Epithelial cell of esophagus (primary cell): ENCODE measurements around the gene IFI35.
A peak's percentile ranks its signal among the peaks of the same experiment; 100 is the strongest.

Experiments
- DNase-seq: peaks from one replicate; pipeline ENCODE4 v3.0.0; 2010; ENCODE audit warnings: low read depth
- H3K4me3 ChIP-seq: 2 replicates; pipeline ENCODE4 v1.5.1; 2011; ENCODE audit warnings: mild to moderate bottlenecking, low read length, control low read depth
- CTCF ChIP-seq: IDR thresholded peaks from 2 replicates; pipeline ENCODE4 v1.5.1; 2011; ENCODE audit warnings: low read depth, mild to moderate bottlenecking, low read length, control low read depth, inconsistent platforms; ENCODE audit not compliant: insufficient read depth; ENCODE audit errors: missing control alignments

The IFI35 gene

GRCh38 chr17:43003542-43004172 lies 2.9 kb upstream of the IFI35 start:
- no peak overlapping the region for H3K4me3 ChIP-seq
- peak; percentile 73 for DNase-seq
- peak; percentile 36 for TF ChIP-seq CTCF

GRCh38 chr17:43010667-43011308 lies 4.2 kb downstream of the IFI35 start:
- TF ChIP-seq CTCF, result no peak
- no peak for DNase-seq
- H3K4me3 ChIP-seq, result no peak overlapping the region

- TF ChIP-seq CTCF, result no peak
- no peak for DNase-seq
These were observed 5.3 kb downstream of the IFI35 start for GRCh38 chr17:43011728-43012472.

GRCh38 chr17:43013296-43013695 lies 6.7 kb downstream of the IFI35 start:
- TF ChIP-seq CTCF, result no peak
- no peak for DNase-seq
- H3K4me3 ChIP-seq, result no peak overlapping the region

More at GRCh38 chr17:43011728-43012472, 5.3 kb downstream of the IFI35 start:
- no peak overlapping the region for H3K4me3 ChIP-seq

GRCh38 chr17:43014020-43014648 lies 7.5 kb downstream of the IFI35 start:
- no peak for DNase-seq
- no peak for TF ChIP-seq CTCF
- H3K4me3 ChIP-seq, result no peak overlapping the region

GRCh38 chr17:43014649-43015542 lies 8.3 kb downstream of the IFI35 start:
- no peak for TF ChIP-seq CTCF
- DNase-seq, result no peak
- H3K4me3 ChIP-seq, result no peak overlapping the region
